K562 (cell line): ENCODE results near the gene RPL28. TPM values are rescaled to one million over a fixed set of nuclear protein-coding genes. Genes with fewer than 3 reads are reported as not detected.

Source experiments
- DDX20 ChIP-seq: fragments of 450-650 bp; IDR thresholded peaks from 2 replicates; pipeline ENCODE4 v1.6.1; 2016; ENCODE audit warnings: missing genetic modification characterization, low read depth, mild to moderate bottlenecking, missing compliant biosample characterization, moderate library complexity
- FOXK1 ChIP-seq: sonication (generic); formaldehyde crosslinking; IDR thresholded peaks from 2 replicates; pipeline ENCODE4 v1.8.0; 2022; ENCODE audit warnings: missing genetic modification reagents, mild to moderate bottlenecking, borderline replicate concordance
- NELFE ChIP-seq: IDR thresholded peaks from 2 replicates; pipeline ENCODE4 v1.6.1; 2011; ENCODE audit warnings: mild to moderate bottlenecking; ENCODE audit not compliant: insufficient read depth, insufficient read length
- SETDB1 ChIP-seq: IDR thresholded peaks from one replicate; pipeline ENCODE4 v1.6.1; 2012; ENCODE audit warnings: low read length, control low read depth, inconsistent platforms
- SMAD2 ChIP-seq: fragments of 150-350 bp; IDR thresholded peaks from 2 replicates; pipeline ENCODE4 v1.6.1; 2014; ENCODE audit warnings: low read depth, mild to moderate bottlenecking, low read length
- SMAD4 ChIP-seq: fragments of 250-450 bp; sonication (Bioruptor Pico); conservative IDR thresholded peaks from 2 replicates; pipeline ENCODE4 v1.8.0; 2021; ENCODE audit warnings: inconsistent platforms, mild to moderate bottlenecking, moderate library complexity
- polyA plus RNA-seq, 8 experiments: library from polyadenylated mRNA; depleted of rRNA in 4 of 8; stranded (reverse) in 5 of 8; unstranded in 3 of 8; fragments of >200 nt; fragmentation: Nextera tagmentation in 2 of 8; fragmentation: Illumina TruSeq in 1 of 8; extraction: Ambion mirVana in 2 of 8; extraction: Trizol in 1 of 8; gene quantifications; 2 replicates each; pipeline versions ENCODE4 v1.2.1 to v1.2.3, GENCODE V29; 2011 to 2014; ENCODE audit warnings: inconsistent platforms in 1 of 8, missing spikeins in 1 of 8
- total RNA-seq, 7 experiments: library from RNA; depleted of rRNA in 6 of 7; stranded (reverse); fragments of >200 nt in 6 of 7; fragmentation: Illumina TruSeq in 2 of 7; extraction: Trizol in 2 of 7; gene quantifications; 2 replicates each; pipeline versions ENCODE4 v1.2.1 to v1.2.3, GENCODE V29; 2011 to 2021; ENCODE audit warnings: low replicate concordance in 1 of 7
- TF ChIP-seq, protein P1 (sequence below): sonication (generic); formaldehyde crosslinking; IDR thresholded peaks from 2 replicates; pipeline ENCODE4 v1.4.0; 2020; ENCODE audit warnings: mild to moderate bottlenecking, missing genetic modification reagents
- TF ChIP-seq, protein P2 (sequence below), 3 experiments: fragments of 200-800 bp in 1 of 3; fragments of 250-450 bp in 1 of 3; fragments of 450-650 bp in 1 of 3; sonication (Bioruptor Pico) in 1 of 3; sonication (Bioruptor generic) in 1 of 3; formaldehyde crosslinking in 1 of 3; IDR thresholded peaks; 2 replicates each; pipeline versions ENCODE4 v1.6.1 to v1.8.0; 2016 to 2022; ENCODE audit warnings: mild to moderate bottlenecking in 2 of 3, missing genetic modification characterization in 2 of 3, missing compliant biosample characterization in 1 of 3, moderate library complexity in 1 of 3
- TF ChIP-seq, protein P3 (sequence below): fragments of 250-450 bp; sonication (Bioruptor Pico); IDR thresholded peaks from 2 replicates; pipeline ENCODE4 v1.8.0; 2021; ENCODE audit warnings: moderate library complexity, mild to moderate bottlenecking, inconsistent platforms
- TF ChIP-seq, protein P4 (sequence below): fragments of 150-350 bp; conservative IDR thresholded peaks from 2 replicates; pipeline ENCODE4 v1.6.1; 2014; ENCODE audit warnings: low read length

RPL28 gene
- total and polyA plus RNA-seq, 9 of the 15 experiments (the other 6 are each of a cell fraction or from before 2014, with no cell fraction given), result 124 to 3,106 (median 622) TPM

DNA sequence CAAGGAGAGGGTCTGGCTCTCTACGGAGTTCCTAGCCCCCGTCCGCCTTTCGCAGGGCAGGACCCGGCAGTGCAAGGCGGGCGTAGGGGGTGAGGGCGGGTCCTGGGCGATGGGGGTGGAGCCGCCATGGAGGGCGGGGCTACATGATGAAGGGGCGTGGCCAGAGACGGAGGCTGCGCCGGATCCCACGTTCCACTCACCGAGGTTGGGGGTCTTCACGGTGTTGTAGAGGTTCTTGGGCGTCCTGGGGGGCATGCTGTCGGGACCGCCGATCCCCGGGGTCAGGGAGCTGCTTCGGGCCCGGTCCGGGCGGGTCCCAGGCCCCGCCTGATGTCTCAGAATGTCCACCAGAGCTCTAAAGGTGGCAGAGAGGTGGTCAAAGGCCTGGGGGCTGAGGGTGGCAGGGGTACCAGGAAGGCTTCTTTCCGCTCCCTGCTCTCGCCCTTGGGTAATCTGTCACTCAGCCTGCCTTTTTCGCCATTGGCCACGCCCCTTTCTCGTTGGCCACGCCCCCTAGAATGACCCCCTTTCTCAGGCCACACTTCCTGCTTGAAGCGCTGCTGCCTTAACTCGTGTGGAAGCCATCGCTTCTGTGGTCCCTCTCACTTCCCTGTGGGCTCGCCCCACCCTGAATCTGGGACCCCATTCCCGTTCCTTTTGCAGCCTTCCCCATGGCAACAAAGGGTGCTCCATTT lies 54.8 kb downstream of the RPL28 start (continued):
- TF ChIP-seq DDX20 (tag), result no peak
- no peak for TF ChIP-seq SETDB1
- TF ChIP-seq, protein P1, sequence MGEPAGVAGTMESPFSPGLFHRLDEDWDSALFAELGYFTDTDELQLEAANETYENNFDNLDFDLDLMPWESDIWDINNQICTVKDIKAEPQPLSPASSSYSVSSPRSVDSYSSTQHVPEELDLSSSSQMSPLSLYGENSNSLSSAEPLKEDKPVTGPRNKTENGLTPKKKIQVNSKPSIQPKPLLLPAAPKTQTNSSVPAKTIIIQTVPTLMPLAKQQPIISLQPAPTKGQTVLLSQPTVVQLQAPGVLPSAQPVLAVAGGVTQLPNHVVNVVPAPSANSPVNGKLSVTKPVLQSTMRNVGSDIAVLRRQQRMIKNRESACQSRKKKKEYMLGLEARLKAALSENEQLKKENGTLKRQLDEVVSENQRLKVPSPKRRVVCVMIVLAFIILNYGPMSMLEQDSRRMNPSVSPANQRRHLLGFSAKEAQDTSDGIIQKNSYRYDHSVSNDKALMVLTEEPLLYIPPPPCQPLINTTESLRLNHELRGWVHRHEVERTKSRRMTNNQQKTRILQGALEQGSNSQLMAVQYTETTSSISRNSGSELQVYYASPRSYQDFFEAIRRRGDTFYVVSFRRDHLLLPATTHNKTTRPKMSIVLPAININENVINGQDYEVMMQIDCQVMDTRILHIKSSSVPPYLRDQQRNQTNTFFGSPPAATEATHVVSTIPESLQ (CRISPR knock-in tag), result no peak
- no peak for TF ChIP-seq SMAD2
- no peak for TF ChIP-seq SMAD4 (CRISPR knock-in tag)
- no peak for TF ChIP-seq NELFE
- TF ChIP-seq FOXK1 (CRISPR knock-in tag), result no peak
- TF ChIP-seq, protein P2, sequence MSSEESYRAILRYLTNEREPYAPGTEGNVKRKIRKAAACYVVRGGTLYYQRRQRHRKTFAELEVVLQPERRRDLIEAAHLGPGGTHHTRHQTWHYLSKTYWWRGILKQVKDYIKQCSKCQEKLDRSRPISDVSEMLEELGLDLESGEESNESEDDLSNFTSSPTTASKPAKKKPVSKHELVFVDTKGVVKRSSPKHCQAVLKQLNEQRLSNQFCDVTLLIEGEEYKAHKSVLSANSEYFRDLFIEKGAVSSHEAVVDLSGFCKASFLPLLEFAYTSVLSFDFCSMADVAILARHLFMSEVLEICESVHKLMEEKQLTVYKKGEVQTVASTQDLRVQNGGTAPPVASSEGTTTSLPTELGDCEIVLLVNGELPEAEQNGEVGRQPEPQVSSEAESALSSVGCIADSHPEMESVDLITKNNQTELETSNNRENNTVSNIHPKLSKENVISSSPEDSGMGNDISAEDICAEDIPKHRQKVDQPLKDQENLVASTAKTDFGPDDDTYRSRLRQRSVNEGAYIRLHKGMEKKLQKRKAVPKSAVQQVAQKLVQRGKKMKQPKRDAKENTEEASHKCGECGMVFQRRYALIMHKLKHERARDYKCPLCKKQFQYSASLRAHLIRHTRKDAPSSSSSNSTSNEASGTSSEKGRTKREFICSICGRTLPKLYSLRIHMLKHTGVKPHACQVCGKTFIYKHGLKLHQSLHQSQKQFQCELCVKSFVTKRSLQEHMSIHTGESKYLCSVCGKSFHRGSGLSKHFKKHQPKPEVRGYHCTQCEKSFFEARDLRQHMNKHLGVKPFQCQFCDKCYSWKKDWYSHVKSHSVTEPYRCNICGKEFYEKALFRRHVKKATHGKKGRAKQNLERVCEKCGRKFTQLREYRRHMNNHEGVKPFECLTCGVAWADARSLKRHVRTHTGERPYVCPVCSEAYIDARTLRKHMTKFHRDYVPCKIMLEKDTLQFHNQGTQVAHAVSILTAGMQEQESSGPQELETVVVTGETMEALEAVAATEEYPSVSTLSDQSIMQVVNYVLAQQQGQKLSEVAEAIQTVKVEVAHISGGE (CRISPR knock-in tag; IDR thresholded peaks at IDR 0.05), result no peak
- TF ChIP-seq, protein P3, sequence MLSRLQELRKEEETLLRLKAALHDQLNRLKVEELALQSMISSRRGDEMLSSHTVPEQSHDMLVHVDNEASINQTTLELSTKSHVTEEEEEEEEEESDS (CRISPR knock-in tag), result no peak
- TF ChIP-seq, protein P4, sequence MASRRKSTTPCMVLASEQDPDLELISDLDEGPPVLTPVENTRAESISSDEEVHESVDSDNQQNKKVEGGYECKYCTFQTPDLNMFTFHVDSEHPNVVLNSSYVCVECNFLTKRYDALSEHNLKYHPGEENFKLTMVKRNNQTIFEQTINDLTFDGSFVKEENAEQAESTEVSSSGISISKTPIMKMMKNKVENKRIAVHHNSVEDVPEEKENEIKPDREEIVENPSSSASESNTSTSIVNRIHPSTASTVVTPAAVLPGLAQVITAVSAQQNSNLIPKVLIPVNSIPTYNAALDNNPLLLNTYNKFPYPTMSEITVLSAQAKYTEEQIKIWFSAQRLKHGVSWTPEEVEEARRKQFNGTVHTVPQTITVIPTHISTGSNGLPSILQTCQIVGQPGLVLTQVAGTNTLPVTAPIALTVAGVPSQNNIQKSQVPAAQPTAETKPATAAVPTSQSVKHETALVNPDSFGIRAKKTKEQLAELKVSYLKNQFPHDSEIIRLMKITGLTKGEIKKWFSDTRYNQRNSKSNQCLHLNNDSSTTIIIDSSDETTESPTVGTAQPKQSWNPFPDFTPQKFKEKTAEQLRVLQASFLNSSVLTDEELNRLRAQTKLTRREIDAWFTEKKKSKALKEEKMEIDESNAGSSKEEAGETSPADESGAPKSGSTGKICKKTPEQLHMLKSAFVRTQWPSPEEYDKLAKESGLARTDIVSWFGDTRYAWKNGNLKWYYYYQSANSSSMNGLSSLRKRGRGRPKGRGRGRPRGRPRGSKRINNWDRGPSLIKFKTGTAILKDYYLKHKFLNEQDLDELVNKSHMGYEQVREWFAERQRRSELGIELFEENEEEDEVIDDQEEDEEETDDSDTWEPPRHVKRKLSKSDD, result no peak
